ENCODE results near the gene KRTAP4-16.
"Not testable (repeated sequence)": the region's sequence is repeated elsewhere in the genome, so short reads cannot be mapped to it uniquely, and the experiment has no call there.

KRTAP4-16 gene

DNA sequence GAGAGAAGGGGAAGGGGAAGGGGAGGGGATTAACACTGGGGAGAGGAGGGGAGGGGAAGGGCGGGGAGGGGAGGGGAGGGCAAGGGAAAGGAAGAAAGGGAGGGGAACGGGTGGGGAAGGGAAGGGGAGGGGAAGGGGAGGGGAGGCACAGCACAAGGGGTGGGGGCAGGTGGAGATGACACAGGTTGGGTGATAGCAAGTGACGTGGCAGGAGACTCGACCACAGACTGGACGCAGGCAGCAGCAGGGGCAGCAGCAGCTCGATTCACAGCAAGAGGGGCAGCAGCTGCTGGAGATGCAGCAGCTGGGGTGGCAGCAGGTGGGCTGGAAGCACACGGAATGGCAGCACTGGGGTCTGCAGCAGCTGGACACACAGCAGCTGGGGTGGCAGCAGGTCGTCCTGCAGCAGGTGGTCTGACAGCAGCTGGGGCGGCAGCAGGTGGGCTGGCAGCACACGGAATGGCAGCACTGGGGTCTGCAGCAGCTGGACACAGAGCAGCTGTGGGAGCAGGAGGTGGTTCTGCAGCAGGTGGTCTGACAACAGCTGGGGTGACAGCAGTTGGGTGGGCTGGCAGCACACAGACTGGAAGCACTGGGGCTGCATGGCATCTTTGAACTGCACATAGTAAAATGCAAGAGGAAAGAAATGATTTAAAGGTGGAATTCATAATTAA, at the start of gene KRTAP4-16:
KRTAP4-16 (minus strand) TSS at position 624 of the 674 bp plus-strand sequence; CDS start at position 624, 0 bp downstream.
- no peak for DNase-seq

GRCh38 chr17:41151525-41151924, 49.5 kb upstream of the KRTAP4-16 start:
- no peak for DNase-seq

DNA sequence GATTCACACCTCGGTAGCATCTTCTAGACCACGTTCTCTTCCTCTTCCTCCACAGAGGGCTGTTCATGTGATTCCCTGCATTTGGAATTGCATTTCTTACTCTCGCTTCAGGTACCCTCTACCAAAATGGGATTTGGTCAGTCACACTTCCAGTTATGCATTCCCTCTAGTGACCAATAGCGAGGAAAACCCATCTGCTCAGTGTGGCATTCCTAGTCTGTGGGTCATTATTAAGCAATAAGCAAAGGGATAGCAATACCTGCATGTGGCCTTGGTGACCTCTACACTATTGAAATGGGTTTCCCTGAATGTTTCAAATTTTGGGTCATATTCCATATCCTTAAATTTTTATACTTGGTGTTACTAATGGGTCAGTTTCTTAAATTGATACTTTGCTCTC, 48.0 kb upstream of the KRTAP4-16 start:
- no peak for DNase-seq

DNA sequence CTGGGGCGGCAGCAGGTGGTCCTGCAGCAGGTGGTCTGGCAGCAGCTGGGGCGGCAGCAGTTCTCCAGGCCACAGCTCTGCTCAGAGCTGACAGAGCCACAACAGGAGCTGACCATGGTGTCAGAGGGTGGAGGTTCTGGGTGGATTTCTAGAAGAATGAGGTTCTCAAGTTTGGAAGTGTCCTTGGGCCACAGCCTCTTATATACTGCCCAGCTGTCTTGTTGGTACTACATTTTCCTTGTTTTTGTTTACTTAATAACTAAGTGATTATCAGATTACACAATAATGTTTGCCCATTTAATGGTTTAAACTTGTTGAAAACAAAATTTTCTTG, 47.6 kb upstream of the KRTAP4-16 start, which contains the start of gene KRTAP4-5:
KRTAP4-5 (minus strand) TSS at position 174 of the 334 bp plus-strand sequence; CDS start at position 116, 58 bp downstream.
- no peak for DNase-seq

GRCh38 chr17:41148971-41149651, 47.1 kb upstream of the KRTAP4-16 start:
- not testable (repeated sequence) for DNase-seq

GRCh38 chr17:41147531-41148204, 45.7 kb upstream of the KRTAP4-16 start:
- no peak for DNase-seq

DNA sequence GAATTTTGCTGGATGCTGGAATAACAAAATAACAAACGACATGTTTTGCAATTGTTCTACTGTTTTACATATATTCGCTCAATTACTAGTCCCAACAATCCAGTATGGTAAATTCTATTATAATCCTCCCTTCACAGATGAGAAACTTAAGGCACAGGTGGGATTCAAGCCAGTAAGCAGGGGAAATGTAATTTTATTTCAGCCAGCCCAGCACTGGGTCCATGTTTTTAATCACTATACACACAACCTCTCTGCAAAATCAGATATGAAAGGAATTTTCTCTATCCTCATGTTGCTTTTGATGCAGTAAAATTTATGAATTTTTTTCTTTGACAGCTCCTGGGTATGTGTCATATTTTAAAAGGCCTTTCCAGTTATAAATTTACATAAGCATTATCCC, 43.3 kb upstream of the KRTAP4-16 start:
- DNase-seq = no peak

DNA sequence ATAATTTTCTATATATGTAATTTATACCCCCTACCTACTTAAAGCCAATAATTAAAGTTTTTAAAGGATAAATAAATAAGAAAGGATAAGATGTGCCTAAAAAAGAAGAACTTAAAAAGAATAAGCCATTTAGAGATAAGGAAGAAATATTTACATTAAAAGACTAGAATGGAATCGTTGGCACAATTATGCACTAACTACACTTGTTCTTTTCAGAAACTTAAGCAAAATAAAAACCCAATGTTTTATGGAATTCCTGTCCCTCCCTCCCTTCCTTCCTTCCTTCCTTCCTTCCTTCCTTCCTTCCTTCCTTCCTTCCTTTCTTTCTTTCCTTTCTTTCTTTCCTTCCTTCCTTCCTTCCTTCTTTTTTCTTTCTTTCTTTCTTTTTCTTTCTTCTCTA, 42.8 kb upstream of the KRTAP4-16 start:
- no peak for DNase-seq

- DNase-seq = no peak
Observed at GRCh38 chr17:41141361-41141760, 39.4 kb upstream of the KRTAP4-16 start.

- no peak for DNase-seq
Observed at GRCh38 chr17:41140360-41141131, 38.5 kb upstream of the KRTAP4-16 start, which contains the start of gene KRTAP4-6. TSS of gene KRTAP4-6 (minus strand) at chr17:41140544. CDS start at chr17:41140487, 57 bp downstream.

DNA sequence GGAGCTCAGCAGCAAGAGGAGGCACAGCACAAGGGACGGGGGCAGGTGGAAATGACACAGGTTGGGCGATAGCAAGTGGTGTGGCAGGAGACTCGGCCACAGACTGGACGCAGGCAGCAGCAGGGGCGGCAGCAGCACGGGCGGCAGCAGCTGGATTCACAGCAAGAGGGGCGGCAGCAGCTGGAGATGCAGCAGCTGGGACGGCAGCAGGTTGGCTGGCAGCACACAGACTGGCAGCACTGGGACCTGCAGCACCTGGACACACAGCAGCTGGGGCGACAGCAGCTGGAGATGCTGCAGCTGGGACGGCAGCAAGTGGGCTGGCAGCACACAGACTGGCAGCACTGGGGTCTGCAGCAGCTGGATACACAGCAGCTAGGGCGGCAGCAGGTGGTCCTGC, 37.9 kb upstream of the KRTAP4-16 start:
- DNase-seq = not testable (repeated sequence)

GRCh38 chr17:41133880-41134735, 32.1 kb upstream of the KRTAP4-16 start:
- DNase-seq = no peak

GRCh38 chr17:41131979-41132378, 30.0 kb upstream of the KRTAP4-16 start:
- DNase-seq = no peak

DNA sequence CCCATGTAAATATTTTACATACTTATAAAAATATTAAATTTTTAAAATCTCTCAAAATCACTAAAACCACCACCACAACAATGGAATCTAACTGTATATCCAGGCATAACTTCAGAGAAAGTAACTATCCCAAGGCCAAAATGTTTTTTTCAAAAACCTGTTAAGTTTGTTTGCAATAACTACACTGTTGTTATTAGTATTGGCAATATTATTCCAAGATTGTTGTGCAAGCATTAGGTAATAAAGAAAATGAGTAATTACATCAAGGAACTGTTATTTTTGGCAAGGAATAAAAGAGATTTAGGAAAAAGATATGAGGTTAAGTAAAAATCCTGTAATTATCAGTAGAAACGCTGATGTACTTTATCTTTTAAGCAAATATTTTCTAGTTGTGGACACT, 25.4 kb upstream of the KRTAP4-16 start:
- no peak for DNase-seq

- no peak for DNase-seq
Observed at GRCh38 chr17:41126412-41126811, 24.4 kb upstream of the KRTAP4-16 start.

- DNase-seq = no peak
Observed at GRCh38 chr17:41125064-41125463, 23.1 kb upstream of the KRTAP4-16 start.

DNA sequence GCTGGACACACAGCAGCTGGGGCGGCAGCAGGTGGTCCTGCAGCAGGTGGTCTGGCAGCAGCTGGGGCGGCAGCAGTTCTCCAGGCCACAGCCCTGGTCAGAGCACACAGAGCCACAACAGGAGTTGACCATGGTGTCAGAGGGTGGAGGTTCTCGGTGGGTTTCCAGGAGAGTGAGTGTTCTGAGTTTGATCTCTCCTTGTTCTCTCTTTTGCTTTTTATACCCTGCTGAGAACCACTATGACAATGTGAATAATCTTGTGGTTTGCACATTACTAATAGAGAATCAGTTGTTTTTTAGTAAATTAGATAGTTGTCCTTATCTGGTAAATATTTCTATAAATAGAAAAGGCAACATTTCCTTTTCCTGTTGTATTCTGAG, 22.0 kb upstream of the KRTAP4-16 start, which contains the start of gene KRTAP4-12:
KRTAP4-12 (minus strand) TSS at position 192 of the 381 bp plus-strand sequence; CDS start at position 132, 60 bp downstream.
- not testable (repeated sequence) for DNase-seq

DNA sequence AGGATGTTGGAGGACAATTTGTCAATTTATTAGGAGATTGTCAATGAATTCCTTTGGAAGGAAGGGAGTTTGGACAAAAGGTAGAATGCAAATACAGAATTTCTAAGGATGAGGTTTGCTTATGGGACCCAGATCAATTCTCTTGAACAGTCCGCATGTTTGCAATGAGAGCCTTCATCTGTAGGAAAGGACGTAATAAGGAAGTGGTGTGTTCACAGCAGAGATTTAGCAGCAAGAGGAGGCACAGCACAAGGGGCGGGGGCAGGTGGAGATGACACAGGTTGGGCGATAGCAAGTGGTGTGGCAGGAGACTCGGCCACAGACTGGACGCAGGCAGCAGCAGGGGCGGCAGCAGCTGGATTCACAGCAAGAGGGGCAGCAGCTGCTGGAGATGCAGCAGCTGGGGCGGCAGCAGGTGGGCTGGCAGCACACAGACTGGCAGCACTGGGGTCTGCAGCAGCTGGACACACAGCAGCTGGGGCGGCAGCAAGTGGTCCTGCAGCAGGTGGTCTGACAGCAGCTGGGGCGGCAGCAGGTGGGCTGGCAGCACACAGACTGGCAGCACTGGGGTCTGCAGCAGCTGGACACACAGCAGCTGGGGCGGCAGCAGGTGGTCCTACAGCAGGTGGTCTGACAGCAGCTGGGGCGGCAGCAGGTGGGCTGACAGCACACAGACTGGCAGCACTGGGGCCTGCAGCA, 21.4 kb upstream of the KRTAP4-16 start:
- DNase-seq = not testable (repeated sequence)

DNA sequence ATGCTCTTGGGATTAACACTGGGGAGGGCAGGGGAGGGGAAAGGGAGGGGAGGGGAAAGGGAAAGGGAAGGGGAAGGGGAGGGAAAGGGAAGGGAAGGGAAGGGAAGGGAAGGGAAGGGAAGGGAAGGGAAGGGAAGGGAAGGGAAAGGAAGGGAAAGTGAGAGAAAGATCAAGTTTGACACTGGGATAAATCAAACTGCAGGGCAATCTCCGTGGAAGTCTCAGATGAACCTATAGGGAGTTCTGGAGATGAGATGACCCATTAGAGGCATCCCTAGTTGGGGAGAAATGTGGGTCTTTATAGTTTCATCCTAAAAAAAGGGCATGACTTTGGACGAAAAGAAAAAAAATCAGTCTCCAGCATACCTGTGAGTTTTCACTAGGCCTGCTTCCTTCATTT, 19.7 kb upstream of the KRTAP4-16 start:
- DNase-seq = no peak

DNA sequence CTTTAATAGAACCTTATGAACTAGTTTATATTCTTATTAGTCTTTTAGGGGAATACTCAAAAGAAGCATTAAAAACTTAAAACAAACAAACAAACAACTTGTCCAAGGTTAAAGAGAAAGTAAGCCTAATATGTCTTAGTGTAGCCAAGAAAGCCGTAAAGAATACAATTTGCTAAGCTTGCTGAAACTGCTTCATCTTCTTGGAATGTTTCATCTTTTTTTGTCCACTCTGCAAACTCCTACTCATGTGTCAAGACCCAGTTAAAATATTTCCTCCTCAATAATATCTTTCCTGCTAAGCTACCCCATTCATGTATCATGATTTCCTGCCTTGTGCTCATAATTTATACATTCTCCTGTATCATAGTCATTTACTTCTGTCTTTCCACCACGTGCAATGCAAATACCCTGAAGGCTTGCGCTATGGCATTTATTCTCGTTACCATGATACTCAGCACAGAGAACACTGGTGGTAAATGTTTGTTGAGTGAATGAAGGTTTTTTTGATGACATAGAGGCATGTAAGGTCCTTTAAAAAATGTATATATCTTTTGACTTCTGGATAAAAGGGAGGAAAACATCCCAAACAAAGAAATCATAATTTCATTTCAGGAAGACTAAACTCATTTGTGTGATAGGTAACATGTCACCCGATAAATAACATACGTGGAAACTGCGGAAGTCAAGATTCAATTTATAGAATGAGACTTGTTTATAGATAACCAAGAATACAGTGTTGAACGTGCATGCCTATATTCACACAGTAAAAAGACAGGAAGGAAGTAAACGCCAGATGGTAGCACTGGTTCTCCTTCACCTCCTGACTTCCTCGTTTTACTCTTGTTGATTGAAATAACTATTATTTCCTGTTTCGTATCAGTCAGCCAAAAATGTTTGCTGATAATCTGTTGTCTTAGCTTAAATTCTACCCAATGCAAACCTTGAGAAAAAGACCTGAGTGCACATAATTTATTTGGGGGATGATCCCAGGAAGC, 18.0 kb upstream of the KRTAP4-16 start:
- not testable (repeated sequence) for DNase-seq

All from NCI-H774 (cell line).